Measurements from ENCODE around the gene TBX15. TPM values are rescaled to one million over a fixed set of nuclear protein-coding genes. Genes with fewer than 3 reads are reported as not detected.

Gene TBX15
- total RNA-seq, 1 donor from 2014 or later = 0.07 TPM

DNA sequence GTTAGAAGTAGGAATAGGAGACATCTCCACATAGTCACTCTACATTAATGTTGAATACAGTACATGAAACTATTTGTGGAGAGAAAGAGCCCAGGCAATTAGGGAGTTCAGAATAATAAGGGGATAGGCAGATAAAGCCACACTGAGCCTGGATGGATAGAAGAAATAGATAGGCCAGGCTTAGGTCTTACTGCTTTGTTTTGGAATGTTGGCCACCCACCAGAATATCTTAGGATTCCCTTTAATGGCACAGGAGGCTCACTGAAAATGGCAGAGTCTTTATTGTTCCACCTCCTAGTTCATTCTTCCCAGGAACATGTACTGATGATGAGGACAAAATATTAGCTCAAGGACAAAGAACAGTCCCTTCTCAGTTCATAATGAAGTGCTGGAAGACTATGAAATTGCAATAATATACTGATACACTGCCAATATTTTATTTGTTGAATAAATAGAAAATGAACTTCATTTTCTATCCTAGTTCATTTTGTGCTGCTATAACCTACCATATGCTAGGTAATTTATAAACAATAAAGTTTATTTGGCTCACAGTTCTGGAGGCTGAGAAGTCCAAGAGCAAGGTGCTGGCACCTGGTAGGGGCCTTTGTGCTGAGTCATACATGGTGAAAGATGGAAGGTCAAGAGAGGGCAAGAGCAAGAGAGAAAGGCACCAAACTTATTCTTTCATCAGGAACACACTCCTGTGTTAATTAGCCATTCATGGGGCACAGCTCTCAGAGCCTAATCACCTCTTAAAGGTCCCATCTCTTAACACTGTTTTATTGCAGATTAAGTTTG is 87.3 kb downstream of the TBX15 start:
- H3K27ac Mint-ChIP-seq (ENCODE audit: unreplicated experiment) = no peak overlapping the region
- H3K4me2 ChIP-seq (ENCODE audit: low read length) = no peak overlapping the region
- DNase-seq (ENCODE audit: low read depth) (no peak), FAIRE-seq (no peak)
- H3K4me3 Mint-ChIP-seq (ENCODE audit: unreplicated experiment) = no peak overlapping the region
- no peaks in the 10 kb centered on the region for H4K20me1 ChIP-seq (ENCODE audit: insufficient read depth, low read length)
- no peaks in the 10 kb centered on the region for H3K79me2 ChIP-seq (ENCODE audit: insufficient read depth, low read length)
- no peak overlapping the region for H3K9ac ChIP-seq (ENCODE audit: low read length)
- TF ChIP-seq, protein P1, sequence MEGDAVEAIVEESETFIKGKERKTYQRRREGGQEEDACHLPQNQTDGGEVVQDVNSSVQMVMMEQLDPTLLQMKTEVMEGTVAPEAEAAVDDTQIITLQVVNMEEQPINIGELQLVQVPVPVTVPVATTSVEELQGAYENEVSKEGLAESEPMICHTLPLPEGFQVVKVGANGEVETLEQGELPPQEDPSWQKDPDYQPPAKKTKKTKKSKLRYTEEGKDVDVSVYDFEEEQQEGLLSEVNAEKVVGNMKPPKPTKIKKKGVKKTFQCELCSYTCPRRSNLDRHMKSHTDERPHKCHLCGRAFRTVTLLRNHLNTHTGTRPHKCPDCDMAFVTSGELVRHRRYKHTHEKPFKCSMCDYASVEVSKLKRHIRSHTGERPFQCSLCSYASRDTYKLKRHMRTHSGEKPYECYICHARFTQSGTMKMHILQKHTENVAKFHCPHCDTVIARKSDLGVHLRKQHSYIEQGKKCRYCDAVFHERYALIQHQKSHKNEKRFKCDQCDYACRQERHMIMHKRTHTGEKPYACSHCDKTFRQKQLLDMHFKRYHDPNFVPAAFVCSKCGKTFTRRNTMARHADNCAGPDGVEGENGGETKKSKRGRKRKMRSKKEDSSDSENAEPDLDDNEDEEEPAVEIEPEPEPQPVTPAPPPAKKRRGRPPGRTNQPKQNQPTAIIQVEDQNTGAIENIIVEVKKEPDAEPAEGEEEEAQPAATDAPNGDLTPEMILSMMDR (IDR thresholded peaks at IDR 0.05; ENCODE audit: insufficient read depth, low read depth, low read length) = no peak
- no peak for TF ChIP-seq EZH2 (IDR thresholded peaks at IDR 0.05; ENCODE audit: insufficient read depth, low read length)
- no peaks in the 10 kb centered on the region for H3K27me3 Mint-ChIP-seq (ENCODE audit: low read depth, unreplicated experiment)
- no peaks in the 10 kb centered on the region for H3K9me3 ChIP-seq (ENCODE audit: insufficient read depth, low read depth, low read length)
- H2AFZ ChIP-seq (ENCODE audit: low read depth, low read length) = no peak overlapping the region
- H3K36me3 ChIP-seq (ENCODE audit: insufficient read depth, low read length) = no peaks in the 10 kb centered on the region
- peaks cover 2% of the 10 kb centered on the region for H3K9me3 Mint-ChIP-seq (ENCODE audit: unreplicated experiment)
- no peaks in the 10 kb centered on the region for H3K4me1 ChIP-seq (ENCODE audit: insufficient read depth, low read length)
- H3K4me3 ChIP-seq (ENCODE audit: insufficient read depth, low read depth, low read length) = no peak overlapping the region
- no peaks in the 10 kb centered on the region for H3K36me3 Mint-ChIP-seq (ENCODE audit: low read depth, unreplicated experiment)
- no peaks in the 10 kb centered on the region for H3K27me3 ChIP-seq (ENCODE audit: insufficient read depth, low read length)
- no peak overlapping the region for H3K27ac ChIP-seq (ENCODE audit: low read depth, low read length)
- H3K4me1 Mint-ChIP-seq (ENCODE audit: low read depth, unreplicated experiment) = peaks cover 2% of the 10 kb centered on the region

DNA sequence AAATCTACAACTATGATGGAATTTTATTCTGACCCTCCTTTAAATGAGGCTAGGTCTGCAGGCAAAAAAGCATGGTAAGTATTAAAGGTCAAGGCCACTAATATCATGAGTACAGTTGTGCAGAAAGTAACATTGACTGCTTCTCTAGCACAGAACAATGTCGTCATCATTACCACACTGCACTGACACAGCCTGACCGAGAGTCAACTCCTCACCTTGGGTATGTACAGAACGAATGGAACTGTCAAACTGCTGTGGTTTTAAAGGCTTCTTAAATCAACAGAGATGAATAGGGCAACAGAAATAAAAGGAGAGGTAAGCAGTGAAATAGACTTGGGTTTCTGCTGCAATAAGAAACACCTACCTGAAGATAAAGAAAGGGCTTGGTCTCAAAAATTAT is 88.8 kb downstream of the TBX15 start:
- Histone ChIP-seq H3K36me3 (ENCODE audit: insufficient read depth, low read length) (no peaks in the 10 kb centered on the region), H2AFZ (ENCODE audit: low read depth, low read length) (no peak overlapping the region), H3K4me3 (ENCODE audit: insufficient read depth, low read depth, low read length) (no peak overlapping the region), H3K9me3 (ENCODE audit: insufficient read depth, low read depth, low read length) (no peaks in the 10 kb centered on the region), H3K79me2 (ENCODE audit: insufficient read depth, low read length) (no peaks in the 10 kb centered on the region), H3K4me2 (ENCODE audit: low read length) (no peak overlapping the region), H3K9ac (ENCODE audit: low read length) (no peak overlapping the region), H3K27ac (ENCODE audit: low read depth, low read length) (no peak overlapping the region), H3K4me1 (ENCODE audit: insufficient read depth, low read length) (no peaks in the 10 kb centered on the region), H3K27me3 (ENCODE audit: insufficient read depth, low read length) (no peaks in the 10 kb centered on the region), H4K20me1 (ENCODE audit: insufficient read depth, low read length) (no peaks in the 10 kb centered on the region)
- Mint-ChIP-seq H3K4me3 (ENCODE audit: unreplicated experiment) (no peak overlapping the region), H3K36me3 (ENCODE audit: low read depth, unreplicated experiment) (no peaks in the 10 kb centered on the region), H3K9me3 (ENCODE audit: unreplicated experiment) (peaks cover 2% of the 10 kb centered on the region), H3K27ac (ENCODE audit: unreplicated experiment) (no peak overlapping the region), H3K27me3 (ENCODE audit: low read depth, unreplicated experiment) (peaks cover 2% of the 10 kb centered on the region), H3K4me1 (ENCODE audit: low read depth, unreplicated experiment) (peaks cover 2% of the 10 kb centered on the region)
- TF ChIP-seq, protein P1 (IDR thresholded peaks at IDR 0.05; ENCODE audit: insufficient read depth, low read depth, low read length) = no peak
- no peak for TF ChIP-seq EZH2 (IDR thresholded peaks at IDR 0.05; ENCODE audit: insufficient read depth, low read length)
- FAIRE-seq (no peak), DNase-seq (ENCODE audit: low read depth) (no peak)

- no peaks in the 10 kb centered on the region for H3K27me3 ChIP-seq (ENCODE audit: insufficient read depth, low read length)
- H3K36me3 ChIP-seq (ENCODE audit: insufficient read depth, low read length) = no peaks in the 10 kb centered on the region
- Mint-ChIP-seq H3K36me3 (ENCODE audit: low read depth, unreplicated experiment) (no peaks in the 10 kb centered on the region), H3K27me3 (ENCODE audit: low read depth, unreplicated experiment) (peaks cover 3% of the 10 kb centered on the region), H3K27ac (ENCODE audit: unreplicated experiment) (no peak overlapping the region), H3K9me3 (ENCODE audit: unreplicated experiment) (peaks cover 2% of the 10 kb centered on the region), H3K4me1 (ENCODE audit: low read depth, unreplicated experiment) (peaks cover 2% of the 10 kb centered on the region), H3K4me3 (ENCODE audit: unreplicated experiment) (no peak overlapping the region)
- no peaks in the 10 kb centered on the region for H3K79me2 ChIP-seq (ENCODE audit: insufficient read depth, low read length)
- TF ChIP-seq, protein P1 (IDR thresholded peaks at IDR 0.05; ENCODE audit: insufficient read depth, low read depth, low read length) = no peak
- TF ChIP-seq EZH2 (IDR thresholded peaks at IDR 0.05; ENCODE audit: insufficient read depth, low read length) = no peak
- FAIRE-seq = no peak
- no peaks in the 10 kb centered on the region for H3K4me1 ChIP-seq (ENCODE audit: insufficient read depth, low read length)
- no peak overlapping the region for H3K9ac ChIP-seq (ENCODE audit: low read length)
- no peaks in the 10 kb centered on the region for H4K20me1 ChIP-seq (ENCODE audit: insufficient read depth, low read length)
- no peak overlapping the region for H3K4me2 ChIP-seq (ENCODE audit: low read length)
- no peak overlapping the region for H3K27ac ChIP-seq (ENCODE audit: low read depth, low read length)
- no peak for DNase-seq (ENCODE audit: low read depth)
- no peaks in the 10 kb centered on the region for H3K9me3 ChIP-seq (ENCODE audit: insufficient read depth, low read depth, low read length)
- no peak overlapping the region for H2AFZ ChIP-seq (ENCODE audit: low read depth, low read length)
- no peak overlapping the region for H3K4me3 ChIP-seq (ENCODE audit: insufficient read depth, low read depth, low read length)
Observed at GRCh38 chr1:118898712-118899111, 89.4 kb downstream of the TBX15 start.

All from astrocyte (in vitro differentiated cells and primary cell).